DMS53 treated with DMSO at 0.1 percent for 48 hours (cell line): ENCODE results near the gene HMBS.
A peak's percentile ranks its signal among the peaks of the same experiment; 100 is the strongest.
"Not testable (repeated sequence)": the region's sequence is repeated elsewhere in the genome, so short reads cannot be mapped to it uniquely, and the experiment has no call there.

ENCODE experiments used
- DNase-seq: peaks from one replicate; lab custom pipeline; 2025; ENCODE audit not compliant: unreplicated experiment; lab: John Stamatoyannopoulos, UW

The HMBS gene

DNA sequence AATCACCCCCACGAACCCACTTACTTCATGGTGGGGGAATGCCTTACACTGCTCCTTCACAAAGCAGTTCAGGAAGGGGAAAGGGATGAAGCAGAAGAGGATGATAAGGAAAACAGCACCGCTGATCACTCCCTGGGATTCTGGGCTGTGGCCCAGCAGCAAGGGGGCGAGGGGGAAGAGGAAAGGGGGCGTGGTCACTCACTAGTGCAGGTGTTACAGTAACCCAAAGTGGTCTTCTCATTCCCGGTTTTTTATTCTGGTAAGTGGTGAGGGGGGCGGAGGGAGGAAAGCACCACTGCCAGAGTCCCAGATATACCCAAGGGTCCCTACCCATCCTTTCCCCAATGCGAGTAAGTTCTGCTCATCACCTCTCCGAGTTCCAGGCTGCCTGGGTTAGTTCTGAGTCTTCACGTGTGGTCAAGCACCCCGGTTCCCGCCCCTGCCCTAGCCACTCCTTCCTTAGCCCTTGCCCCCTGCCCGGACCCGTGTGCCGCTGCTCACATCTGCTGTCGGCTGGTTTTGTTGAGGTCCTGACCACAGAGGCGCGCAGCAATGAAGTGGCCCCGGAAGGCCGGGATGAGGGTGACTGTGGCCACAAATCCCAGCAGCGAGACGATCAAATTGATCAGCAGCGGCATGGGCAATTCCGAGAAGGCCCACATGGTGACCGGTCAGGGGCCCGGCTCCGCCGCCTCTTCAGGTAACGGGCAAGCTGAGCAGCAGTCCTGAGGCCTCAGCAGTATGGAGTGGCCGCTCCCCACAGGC is 16.5 kb downstream of the HMBS start:
- no peak for DNase-seq

DNA sequence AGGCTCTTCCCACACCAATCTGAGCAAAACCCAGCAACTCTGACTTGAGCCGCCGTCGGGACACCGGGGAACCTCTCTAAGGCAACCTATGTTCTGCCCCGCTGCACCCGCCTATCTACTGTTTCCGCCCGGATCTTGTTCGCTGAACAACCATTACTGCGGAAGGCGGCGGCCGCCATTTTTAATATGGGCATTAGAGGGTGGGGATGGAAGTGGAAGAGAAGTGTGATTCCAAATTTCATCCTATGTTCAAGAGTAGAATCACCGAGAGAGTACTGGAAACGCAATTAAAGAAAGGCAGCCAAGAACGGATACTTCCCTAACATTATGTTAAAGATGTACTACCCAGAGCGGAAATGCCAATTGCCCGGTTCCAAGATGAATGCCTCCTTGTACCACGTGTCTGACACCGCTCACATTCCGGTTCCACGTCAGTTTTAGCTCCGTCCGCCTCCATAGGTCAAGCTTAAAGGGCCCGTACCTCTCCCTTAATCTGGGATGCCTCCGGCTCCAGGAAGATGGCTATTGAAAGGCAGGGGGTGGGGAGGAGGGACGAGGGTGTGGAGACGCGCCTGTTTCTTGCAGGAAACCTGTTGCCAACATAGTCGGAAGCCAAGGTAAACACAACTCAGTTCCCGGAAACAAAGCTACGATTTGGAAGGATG is 17.2 kb downstream of the HMBS start, which contains the start of gene DPAGT1:
Gene DPAGT1 (minus strand): TSS at position 95 of the 665 bp plus-strand sequence. CDS start 198 bp downstream, outside the sequence.
- DNase-seq, result peak; percentile 95

- not testable (repeated sequence) for DNase-seq
Measured at GRCh38 chr11:119103161-119103664, 18.5 kb downstream of the HMBS start.

DNA sequence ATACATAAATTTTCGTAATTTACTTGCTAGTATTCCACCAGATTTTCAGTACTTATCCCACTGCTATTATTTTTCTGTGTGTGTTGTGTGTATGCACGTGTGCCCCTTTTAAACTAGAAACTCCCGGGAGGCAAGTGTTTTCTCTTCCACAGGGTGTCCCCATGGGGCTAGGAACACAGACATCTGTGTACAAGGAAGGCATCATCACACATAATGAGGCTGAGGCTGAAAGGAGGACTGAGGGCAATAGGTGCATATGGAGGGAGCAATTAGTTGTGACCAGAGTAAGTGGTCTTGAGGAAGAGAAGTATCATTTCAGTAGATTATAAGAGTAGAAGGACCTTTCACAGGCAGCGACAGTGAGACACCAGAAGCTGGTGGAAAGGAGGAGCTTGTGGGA is 19.1 kb downstream of the HMBS start:
- DNase-seq, result no peak

- DNase-seq, result peak; percentile 85
Measured at GRCh38 chr11:119106564-119107537, 22.2 kb downstream of the HMBS start, which contains the start of gene C2CD2L. Gene C2CD2L, plus strand, starts transcription at chr11:119107344. Its CDS starts 398 bp downstream, at chr11:119107742.

DNA sequence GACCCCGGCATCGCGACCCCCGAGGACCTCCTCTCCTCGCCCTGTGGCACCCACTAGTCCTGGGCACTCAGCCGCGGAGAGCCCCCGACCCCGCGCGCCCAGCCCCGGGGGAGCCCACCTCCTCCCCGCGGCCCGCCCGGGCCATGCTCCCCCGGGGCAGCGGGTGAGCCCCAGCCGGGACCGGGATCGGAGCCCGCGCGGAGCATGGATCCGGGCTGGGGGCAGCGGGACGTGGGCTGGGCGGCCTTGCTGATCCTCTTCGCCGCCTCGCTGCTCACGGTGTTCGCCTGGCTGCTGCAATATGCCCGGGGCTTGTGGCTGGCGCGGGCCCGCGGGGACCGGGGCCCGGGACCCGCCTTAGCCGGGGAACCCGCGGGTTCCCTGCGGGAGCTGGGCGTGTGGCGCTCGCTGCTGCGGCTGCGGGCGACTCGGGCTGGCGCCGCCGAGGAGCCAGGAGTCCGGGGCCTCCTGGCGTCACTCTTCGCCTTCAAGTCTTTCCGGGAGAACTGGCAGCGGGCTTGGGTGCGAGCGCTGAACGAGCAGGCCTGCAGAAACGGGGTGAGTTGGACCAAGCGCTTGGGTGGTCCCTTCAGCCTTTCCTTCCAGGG is 23.0 kb downstream of the HMBS start:
- DNase-seq, result no peak

DNA sequence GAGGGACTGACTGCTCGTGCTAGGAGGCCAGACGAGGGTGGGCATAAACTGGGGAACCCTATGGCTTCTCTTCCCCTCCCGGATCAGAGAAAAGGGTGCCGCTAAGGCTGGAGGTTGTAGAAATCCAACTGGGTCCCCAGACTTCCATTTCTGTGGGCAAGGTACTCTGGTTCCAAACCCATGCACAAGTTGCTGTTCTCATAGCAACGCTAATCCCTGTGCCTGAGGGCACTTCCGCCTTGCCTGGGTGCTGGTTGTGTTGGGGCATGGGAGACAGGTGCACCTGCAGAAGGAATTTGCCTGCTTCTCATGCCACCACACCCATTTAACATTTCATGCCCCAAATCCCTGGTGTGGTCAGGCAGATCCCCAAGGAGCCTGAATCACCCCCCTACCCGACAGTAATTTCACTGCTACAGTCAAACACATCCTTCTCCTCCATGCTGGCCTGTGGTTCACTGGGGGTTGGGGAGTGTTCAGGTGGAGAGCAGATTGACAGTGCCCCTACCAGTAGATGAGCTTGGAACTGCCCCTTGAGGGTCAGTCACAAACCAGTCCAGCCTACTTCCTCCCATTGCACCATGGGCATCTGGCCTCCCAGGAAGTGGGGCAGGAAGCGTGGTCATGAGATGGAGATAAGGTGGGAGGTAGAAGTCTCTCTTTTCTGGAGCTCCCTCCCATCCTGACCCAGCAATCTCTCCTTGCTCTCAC is 23.6 kb downstream of the HMBS start:
- peak; percentile 66 for DNase-seq

GRCh38 chr11:119108857-119109221 is 24.2 kb downstream of the HMBS start:
- no peak for DNase-seq

DNA sequence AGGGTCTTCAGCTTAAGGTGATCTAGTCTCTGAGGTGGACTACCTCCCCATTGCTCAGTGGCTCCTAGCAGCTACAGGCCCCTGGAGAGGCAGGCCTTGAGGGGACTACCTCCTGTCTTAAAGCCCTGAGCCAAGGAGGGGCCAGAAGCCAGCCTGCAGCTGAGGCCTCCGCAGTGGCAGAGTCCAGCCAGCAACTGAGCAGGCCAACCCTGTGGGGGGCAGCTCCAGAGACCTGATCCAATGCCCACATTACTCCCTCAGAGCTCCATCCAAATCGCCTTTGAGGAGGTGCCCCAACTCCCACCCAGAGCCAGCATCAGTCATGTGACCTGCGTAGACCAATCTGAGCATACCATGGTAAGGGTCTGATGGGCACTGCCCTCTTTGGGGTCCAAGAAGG is 25.2 kb downstream of the HMBS start:
- DNase-seq, result no peak

DNA sequence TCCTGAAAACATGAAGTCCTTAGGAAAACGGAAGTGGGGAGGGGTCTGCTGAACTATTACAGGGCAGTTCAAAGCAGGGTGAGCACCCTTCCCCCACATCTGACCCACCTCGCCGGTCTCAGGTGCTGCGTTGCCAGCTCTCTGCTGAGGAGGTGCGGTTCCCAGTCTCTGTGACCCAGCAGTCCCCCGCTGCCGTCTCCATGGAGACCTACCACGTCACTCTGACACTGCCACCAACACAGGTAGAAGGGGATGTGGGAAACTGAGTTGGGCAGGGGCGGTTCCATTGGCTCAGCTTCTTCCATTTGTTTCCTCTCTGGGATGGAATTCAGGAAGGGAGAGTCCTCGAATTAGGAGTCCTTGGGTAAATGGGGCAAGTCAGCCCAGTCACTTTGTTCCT is 25.8 kb downstream of the HMBS start:
- DNase-seq, result no peak

DNA sequence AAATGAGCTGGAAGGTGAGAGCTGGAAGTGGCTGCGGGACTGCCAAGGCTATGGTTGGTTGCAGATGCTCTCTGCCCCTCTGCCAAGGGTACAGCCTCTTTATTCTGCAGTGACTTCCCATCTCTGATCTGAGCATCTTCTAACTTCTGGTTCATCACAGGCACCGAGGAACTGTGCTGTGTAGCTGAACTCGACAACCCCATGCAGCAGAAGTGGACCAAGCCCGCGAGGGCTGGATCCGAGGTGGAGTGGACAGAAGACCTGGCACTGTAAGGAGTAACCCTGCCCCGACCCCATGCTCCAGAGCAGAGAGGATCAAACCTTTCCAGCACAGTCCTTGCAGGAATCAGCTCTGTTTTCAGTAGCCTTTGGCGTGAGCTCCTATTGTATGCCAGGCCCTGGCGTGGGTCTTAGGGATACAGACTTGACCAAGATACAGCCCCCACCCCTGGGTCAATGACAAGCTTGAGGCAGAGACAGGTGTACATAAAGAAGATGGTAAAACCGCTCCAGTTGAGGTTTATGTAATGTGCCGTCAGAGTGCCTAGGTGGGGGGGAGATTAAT is 26.8 kb downstream of the HMBS start:
- no peak for DNase-seq

DNA sequence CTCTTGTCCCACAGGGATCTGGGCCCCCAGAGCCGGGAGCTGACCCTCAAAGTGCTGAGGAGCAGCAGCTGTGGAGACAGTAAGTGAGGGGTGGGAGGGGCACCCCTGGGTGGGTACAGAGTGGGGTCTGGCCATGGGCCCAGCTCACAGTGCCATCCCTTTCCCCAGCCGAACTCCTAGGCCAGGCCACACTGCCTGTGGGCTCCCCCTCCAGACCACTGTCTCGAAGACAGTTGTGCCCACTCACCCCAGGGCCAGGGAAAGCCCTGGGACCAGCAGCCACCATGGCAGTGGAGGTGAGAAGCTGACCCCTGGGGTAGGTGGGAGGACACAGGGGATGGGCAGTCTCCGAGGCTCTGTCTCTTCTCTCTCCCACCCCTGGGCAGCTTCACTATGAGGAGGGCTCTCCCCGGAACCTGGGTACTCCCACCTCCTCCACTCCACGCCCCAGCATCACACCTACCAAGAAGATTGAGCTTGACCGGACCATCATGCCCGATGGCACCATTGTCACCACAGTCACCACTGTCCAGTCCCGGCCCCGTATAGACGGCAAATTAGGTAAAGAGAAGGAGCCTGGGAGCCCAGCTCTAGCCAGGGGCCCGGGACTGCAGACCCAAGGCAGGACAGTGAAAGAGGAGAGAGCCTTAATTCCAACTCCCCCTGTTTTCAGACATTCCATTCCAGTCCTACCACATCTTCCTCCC is 27.8 kb downstream of the HMBS start:
- DNase-seq, result no peak

GRCh38 chr11:119113716-119114115 is 29.0 kb downstream of the HMBS start:
- DNase-seq, result no peak

GRCh38 chr11:119114351-119114750 is 29.7 kb downstream of the HMBS start:
- DNase-seq, result no peak

DNA sequence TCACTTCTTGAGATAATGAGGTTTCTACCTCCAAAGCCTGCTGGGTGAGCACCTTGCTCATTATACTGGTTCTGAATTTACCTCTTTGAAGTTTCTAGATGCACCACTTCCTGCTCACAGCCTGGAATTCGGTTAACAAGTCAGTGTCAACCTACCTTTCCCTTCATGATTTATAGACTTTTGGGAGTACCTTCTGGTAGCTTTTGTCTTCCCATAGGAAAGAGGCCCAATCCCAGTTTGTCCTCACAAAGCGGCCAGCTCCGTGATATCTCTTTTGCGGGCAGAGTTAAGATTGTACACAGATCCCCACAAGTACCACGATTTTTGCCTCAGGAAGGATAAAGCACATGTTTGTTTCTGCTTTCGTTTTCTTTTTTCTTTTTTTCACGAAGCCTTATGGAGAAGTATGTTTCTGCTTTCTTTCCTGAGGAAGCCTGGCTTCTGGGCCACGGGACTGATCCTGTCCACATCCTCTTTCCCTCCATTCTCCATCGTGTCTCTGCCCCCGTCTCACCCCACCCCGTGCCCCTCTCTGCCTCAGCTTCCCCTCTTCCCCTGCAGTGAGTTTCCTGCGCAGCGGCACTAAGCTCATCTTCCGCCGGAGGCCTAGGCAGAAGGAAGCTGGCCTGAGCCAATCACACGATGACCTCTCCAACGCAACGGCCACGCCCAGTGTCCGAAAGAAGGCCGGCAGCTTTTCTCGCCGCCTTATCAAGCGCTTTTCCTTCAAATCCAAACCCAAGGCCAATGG is 31.0 kb downstream of the HMBS start:
- no peak for DNase-seq

GRCh38 chr11:119116235-119116594 is 31.5 kb downstream of the HMBS start:
- no peak for DNase-seq

DNA sequence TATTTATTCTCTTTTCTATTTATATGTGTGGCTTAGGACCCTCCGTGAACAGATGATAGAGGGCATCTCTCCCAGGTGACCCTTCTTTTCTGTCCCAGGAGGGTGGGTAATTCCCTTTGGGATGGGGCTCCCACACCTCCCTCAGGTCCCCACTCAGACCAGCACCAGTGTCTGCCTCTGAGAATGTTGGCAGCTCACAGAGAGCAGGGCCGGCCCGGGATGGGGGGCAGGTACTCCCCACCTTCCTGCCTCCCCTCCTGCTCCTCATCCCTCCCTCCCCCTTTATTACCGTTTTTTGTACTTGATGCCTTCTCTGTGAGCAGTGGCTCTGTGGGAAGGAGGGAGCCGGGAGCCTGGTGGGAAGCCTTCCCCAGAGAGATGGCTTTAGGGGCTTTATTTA is 31.9 kb downstream of the HMBS start:
- no peak for DNase-seq

DNA sequence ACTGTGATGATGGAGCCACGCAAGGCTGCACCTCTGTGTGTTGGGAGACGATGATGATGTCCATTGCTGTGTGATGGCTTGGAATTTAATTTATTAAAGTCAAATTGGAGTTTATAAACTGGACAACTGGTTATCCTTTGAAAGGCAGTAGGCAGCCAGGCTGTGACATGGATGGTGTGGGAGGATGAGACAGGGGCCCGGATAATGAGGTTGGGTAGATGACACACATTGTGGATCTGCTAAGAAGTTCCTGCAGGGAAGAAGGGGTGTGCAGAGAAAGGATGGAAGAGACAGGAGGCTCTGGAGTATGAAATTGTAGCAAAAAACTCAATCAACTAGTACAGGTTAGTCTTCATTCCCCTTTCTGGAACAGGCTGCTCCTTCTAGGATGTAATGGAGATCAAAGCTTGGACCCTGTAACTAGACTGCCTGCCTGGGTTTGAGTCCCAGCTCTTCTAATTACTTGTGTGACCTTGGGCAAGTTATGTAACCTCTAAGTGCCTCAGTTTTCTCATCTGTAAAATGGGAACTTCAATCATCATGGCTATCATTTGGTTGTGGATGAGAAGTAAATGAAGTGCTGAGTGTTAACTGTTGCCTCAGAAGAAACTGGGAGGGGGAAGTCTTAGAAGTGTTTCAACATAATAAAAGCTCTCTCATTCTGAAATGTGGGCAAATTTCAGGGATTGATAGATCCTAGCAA is 32.5 kb downstream of the HMBS start:
- no peak for DNase-seq
